H9 (cell line): ENCODE results near the gene CERCAM. TPM values are rescaled to one million over a fixed set of nuclear protein-coding genes. Genes with fewer than 3 reads are reported as not detected.

Experiments
- DNase-seq: peaks from one replicate; pipeline ENCODE4 v3.0.0-alpha.2; 2017
- H2AFZ ChIP-seq: one replicate; pipeline ENCODE4 v1.6.1; 2013; ENCODE audit warnings: mild to moderate bottlenecking, low read length, control low read depth, moderate library complexity
- H2AK5ac ChIP-seq: 2 replicates; pipeline ENCODE4 v1.6.1; 2013; ENCODE audit warnings: low read length, control low read depth, mixed read lengths; ENCODE audit not compliant: insufficient read length
- H2BK120ac ChIP-seq: one replicate; pipeline ENCODE4 v1.6.1; 2013; ENCODE audit warnings: low read depth, mild to moderate bottlenecking, low read length, control low read depth, inconsistent platforms; ENCODE audit not compliant: poor library complexity, severe bottlenecking
- H2BK12ac ChIP-seq: 2 replicates; pipeline ENCODE4 v1.6.1; 2013; ENCODE audit warnings: low read length, control low read depth, mixed read lengths, low read depth; ENCODE audit not compliant: insufficient read length
- H2BK15ac ChIP-seq: 2 replicates; pipeline ENCODE4 v1.6.1; 2013; ENCODE audit warnings: low read depth, low read length, control low read depth
- H2BK20ac ChIP-seq: one replicate; pipeline ENCODE4 v1.6.1; 2013; ENCODE audit warnings: low read depth, mild to moderate bottlenecking, low read length, control low read depth, inconsistent platforms; ENCODE audit not compliant: poor library complexity, severe bottlenecking
- H2BK5ac ChIP-seq: 2 replicates; pipeline ENCODE4 v1.6.1; 2013; ENCODE audit warnings: low read length, control low read depth, mixed read lengths; ENCODE audit not compliant: insufficient read length
- H3K14ac ChIP-seq: 2 replicates; pipeline ENCODE4 v1.6.1; 2013; ENCODE audit warnings: low read length, control low read depth; ENCODE audit not compliant: insufficient read depth
- H3K18ac ChIP-seq: 2 replicates; pipeline ENCODE4 v1.6.1; 2013; ENCODE audit warnings: low read depth, mild to moderate bottlenecking, mixed read lengths, low read length, control low read depth; ENCODE audit not compliant: insufficient read length
- H3K23ac ChIP-seq: 2 replicates; pipeline ENCODE4 v1.6.1; 2013; ENCODE audit warnings: low read length, control low read depth, mixed read lengths, low read depth; ENCODE audit not compliant: insufficient read length
- H3K23me2 ChIP-seq: 2 replicates; pipeline ENCODE4 v1.6.1; 2013; ENCODE audit warnings: low read depth, mild to moderate bottlenecking, mixed read lengths, low read length, control low read depth; ENCODE audit not compliant: insufficient read length, poor library complexity, severe bottlenecking
- H3K27ac ChIP-seq: 2 replicates; pipeline ENCODE4 v1.5.1; 2013; ENCODE audit warnings: low read length, control low read depth, mixed read lengths, low read depth; ENCODE audit not compliant: insufficient read length
- H3K27me3 ChIP-seq: 2 replicates; pipeline ENCODE4 v1.6.1; 2013; ENCODE audit warnings: low read length, control low read depth, inconsistent platforms; ENCODE audit not compliant: insufficient read depth
- H3K4ac ChIP-seq: 2 replicates; pipeline ENCODE4 v1.6.1; 2013; ENCODE audit warnings: low read depth, mild to moderate bottlenecking, control low read depth, inconsistent platforms, low read length, moderate library complexity
- H3K4me1 ChIP-seq: 2 replicates; pipeline ENCODE4 v1.6.1; 2013; ENCODE audit warnings: low read length, control low read depth, inconsistent platforms; ENCODE audit not compliant: insufficient read depth
- H3K4me2 ChIP-seq: 2 replicates; pipeline ENCODE4 v1.6.1; 2013; ENCODE audit warnings: low read length, control low read depth, mixed read lengths; ENCODE audit not compliant: insufficient read length, insufficient read depth
- H3K56ac ChIP-seq: 2 replicates; pipeline ENCODE4 v1.6.1; 2013; ENCODE audit warnings: low read depth, mild to moderate bottlenecking, mixed read lengths, low read length, control low read depth; ENCODE audit not compliant: insufficient read length
- H3K79me1 ChIP-seq: 2 replicates; pipeline ENCODE4 v1.6.1; 2013; ENCODE audit warnings: low read depth, mild to moderate bottlenecking, moderate library complexity, low read length, control low read depth, inconsistent platforms; ENCODE audit not compliant: insufficient read depth, poor library complexity, severe bottlenecking
- H3K79me2 ChIP-seq: 2 replicates; pipeline ENCODE4 v1.6.1; 2013; ENCODE audit warnings: low read length, control low read depth, inconsistent platforms; ENCODE audit not compliant: insufficient read depth
- H3K9ac ChIP-seq: 2 replicates; pipeline ENCODE4 v1.6.1; 2013; ENCODE audit warnings: low read length, control low read depth, mixed read lengths; ENCODE audit not compliant: insufficient read length; ENCODE audit errors: extremely low read depth
- H3K9me3 ChIP-seq: one replicate; pipeline ENCODE4 v1.6.1; 2013; ENCODE audit warnings: low read depth, low read length, inconsistent platforms; ENCODE audit not compliant: control insufficient read depth
- H3T11ph ChIP-seq: one replicate; pipeline ENCODE4 v1.6.1; 2013; ENCODE audit warnings: mild to moderate bottlenecking, low read length, control low read depth, inconsistent platforms
- H4K20me1 ChIP-seq: one replicate; pipeline ENCODE4 v1.6.1; 2013; ENCODE audit not compliant: control insufficient read depth, insufficient read length, insufficient read depth
- H4K5ac ChIP-seq: 2 replicates; pipeline ENCODE4 v1.6.1; 2013; ENCODE audit warnings: low read depth, mild to moderate bottlenecking, mixed read lengths, low read length, control low read depth; ENCODE audit not compliant: insufficient read length
- H4K8ac ChIP-seq: replicated peaks from 2 replicates; pipeline ENCODE4 v1.6.1; 2013; ENCODE audit warnings: low read length, control low read depth, mixed read lengths, low read depth; ENCODE audit not compliant: insufficient read length
- H4K91ac ChIP-seq: 2 replicates; pipeline ENCODE4 v1.6.1; 2013; ENCODE audit warnings: low read depth, mild to moderate bottlenecking, moderate library complexity, mixed read lengths, low read length, control low read depth; ENCODE audit not compliant: insufficient read length
- H3K27ac Mint-ChIP-seq, 3 experiments: 2 replicates in 2 of 3; 3 replicates in 1 of 3; pipeline ENCODE4 v1.8.0; 2020 to 2021; ENCODE audit warnings: mixed read lengths in 3 of 3, mild to moderate bottlenecking in 1 of 3, moderate library complexity in 1 of 3
- H3K27me3 Mint-ChIP-seq: 2 replicates; pipeline ENCODE4 v1.8.0; 2021; ENCODE audit warnings: low read depth, mild to moderate bottlenecking, moderate library complexity, mixed read lengths
- H3K36me3 Mint-ChIP-seq, 3 experiments: 2 replicates in 2 of 3; 3 replicates in 1 of 3; pipeline ENCODE4 v1.8.0; 2020 to 2021; ENCODE audit warnings: low read depth in 3 of 3, mixed read lengths in 3 of 3; ENCODE audit not compliant: insufficient read depth in 1 of 3
- H3K4me1 Mint-ChIP-seq, 2 experiments: 2 replicates each; pipeline ENCODE4 v1.8.0; 2020; ENCODE audit warnings: mixed read lengths in 2 of 2
- H3K4me3 Mint-ChIP-seq, 2 experiments: 2 replicates in 1 of 2; 3 replicates in 1 of 2; pipeline ENCODE4 v1.8.0; 2020 to 2021; ENCODE audit warnings: mild to moderate bottlenecking in 2 of 2, mixed read lengths in 2 of 2, moderate library complexity in 1 of 2
- H3K9me3 Mint-ChIP-seq, 2 experiments: 2 replicates in 1 of 2; 3 replicates in 1 of 2; pipeline ENCODE4 v1.8.0; 2020; ENCODE audit warnings: mild to moderate bottlenecking in 2 of 2, mixed read lengths in 2 of 2, moderate library complexity in 1 of 2
- CTCF ChIP-seq: fragments of 200-600 bp; sonication (generic); conservative IDR thresholded peaks from 3 replicates; pipeline ENCODE4 v1.8.0; 2021; ENCODE audit warnings: antibody characterized with exemption, mild to moderate bottlenecking
- WGBS: extraction: QIAGEN DNeasy Blood & Tissue Kit; methylation state at CpG from one replicate; pipeline ENCODE4 v1.1.7; 2013; ENCODE audit warnings: missing lambda C conversion rate, low lambda C conversion rate, mixed read lengths; ENCODE audit not compliant: insufficient read length; ENCODE audit errors: extremely low coverage; 5-methylcytosine and 5-hydroxymethylcytosine counted together
- total RNA-seq: library from RNA; stranded (reverse); gene quantifications from 2 replicates; pipeline ENCODE4 v1.2.1, GENCODE V29; 2021

Gene CERCAM
- total RNA-seq, 1 experiment from 2014 or later: 5.4 TPM

- Mint-ChIP-seq H3K27me3 (peaks cover 98% of the 10 kb centered on the region), H3K4me1 (peaks cover 35 to 38% of the 10 kb centered on the region in 2 experiments), H3K9me3 (peaks cover 0 to 6% of the 10 kb centered on the region in 2 experiments; a peak in 3 of 5 replicates), H3K27ac (0 out of 7 replicates have a peak overlapping the region, but pooled peaks of 1 of the 3 experiments have one; percentile 55), H3K4me3 (peak overlapping the region; percentile 23 to 34; a peak in 2 of 5 replicates), H3K36me3 (no peaks in the 10 kb centered on the region; a peak in 1 of 7 replicates)
- no peaks in the 10 kb centered on the region for H3K9me3 ChIP-seq
- no peak overlapping the region for H4K5ac ChIP-seq
- H3K4me2 ChIP-seq: peak overlapping the region; percentile 31
- no peak overlapping the region for H3K23ac ChIP-seq
- no peaks in the 10 kb centered on the region for H4K20me1 ChIP-seq
- H3K23me2 ChIP-seq: no peaks in the 10 kb centered on the region
- no peak overlapping the region for H3K27ac ChIP-seq
- TF ChIP-seq CTCF: no peak
- no peak overlapping the region for H2BK5ac ChIP-seq
- no peak overlapping the region for H2BK15ac ChIP-seq
- H3T11ph ChIP-seq: no peak overlapping the region
- H3K56ac ChIP-seq: no peak overlapping the region
- H2BK20ac ChIP-seq: no peak overlapping the region
- no peak overlapping the region for H2AFZ ChIP-seq
- H2BK12ac ChIP-seq: no peak overlapping the region
- no peak overlapping the region for H4K8ac ChIP-seq
- no peak overlapping the region for H3K9ac ChIP-seq
- no peak overlapping the region for H2AK5ac ChIP-seq
- no peaks in the 10 kb centered on the region for H3K79me1 ChIP-seq
- H2BK120ac ChIP-seq: no peak overlapping the region
- H4K91ac ChIP-seq: no peak overlapping the region
- no peak overlapping the region for H3K14ac ChIP-seq
- no CpG with 5 or more reads among the region's 26 CpGs for WGBS
- no peak overlapping the region for H3K18ac ChIP-seq
- H3K4ac ChIP-seq: no peak overlapping the region
- H3K27me3 ChIP-seq: peaks cover 58% of the 10 kb centered on the region; the same call in 1 of the 2 replicates
- no peak for DNase-seq
- H3K79me2 ChIP-seq: no peaks in the 10 kb centered on the region
- no peaks in the 10 kb centered on the region for H3K4me1 ChIP-seq
These were observed 11.7 kb upstream of the CERCAM start for GRCh38 chr9:128408963-128409431.
